Natural killer cell (primary cell): ENCODE data around the gene TSPYL6. TPM values are rescaled to one million over a fixed set of nuclear protein-coding genes. Genes with fewer than 3 reads are reported as not detected.

ENCODE experiments used
- ATAC-seq, 3 donors: fragments of 150-1000 bp in 2 of 3; fragments of 200-7000 bp in 1 of 3; cut with Tn5 transposase; 1 replicate in 1 of 3; 2 replicates in 2 of 3; pipeline ENCODE4 v1.10.0; 2021; ENCODE audit warnings: mild to moderate bottlenecking in 2 of 3, moderate library complexity in 2 of 3
- DNase-seq, 2 donors: peaks; one replicate each; pipeline versions ENCODE4 v3.0.0 to v3.0.0-alpha.2; 2013 to 2021; ENCODE audit warnings: mixed read lengths in 1 of 2
- H3K27ac ChIP-seq: one replicate; pipeline ENCODE4 v1.5.1; 2013; ENCODE audit warnings: mild to moderate bottlenecking, low read length
- H3K27me3 ChIP-seq: one replicate; pipeline ENCODE4 v1.6.1; 2013; ENCODE audit warnings: low read length; ENCODE audit not compliant: control insufficient read depth, insufficient read depth
- H3K36me3 ChIP-seq: one replicate; pipeline ENCODE4 v1.6.1; 2013; ENCODE audit warnings: low read length; ENCODE audit not compliant: control insufficient read depth, insufficient read depth
- H3K4me1 ChIP-seq: one replicate; pipeline ENCODE4 v1.6.1; 2013; ENCODE audit warnings: low read length; ENCODE audit not compliant: control insufficient read depth, insufficient read depth
- H3K4me3 ChIP-seq: one replicate; pipeline ENCODE4 v1.5.1; 2013; ENCODE audit warnings: low read length
- H3K9me3 ChIP-seq: one replicate; pipeline ENCODE4 v1.6.1; 2013; ENCODE audit warnings: low read length; ENCODE audit not compliant: control insufficient read depth, insufficient read depth
- H3K27ac Mint-ChIP-seq, 2 donors: one replicate each; pipeline ENCODE4 v1.8.0; 2022; ENCODE audit warnings: mild to moderate bottlenecking in 2 of 2, mixed read lengths in 2 of 2, moderate library complexity in 1 of 2
- H3K27me3 Mint-ChIP-seq, 2 donors: one replicate each; pipeline ENCODE4 v1.8.0; 2022; ENCODE audit warnings: low read depth in 2 of 2, mixed read lengths in 2 of 2
- H3K36me3 Mint-ChIP-seq: one replicate; pipeline ENCODE4 v1.8.0; 2022; ENCODE audit warnings: mixed read lengths
- H3K4me1 Mint-ChIP-seq, 2 donors: one replicate each; pipeline ENCODE4 v1.8.0; 2022; ENCODE audit warnings: mixed read lengths in 2 of 2
- H3K4me3 Mint-ChIP-seq: one replicate; pipeline ENCODE4 v1.8.0; 2022; ENCODE audit warnings: mild to moderate bottlenecking, moderate library complexity, mixed read lengths
- H3K9me3 Mint-ChIP-seq, 2 donors: one replicate each; pipeline ENCODE4 v1.8.0; 2022; ENCODE audit warnings: mixed read lengths in 2 of 2
- WGBS: methylation state at CpG from one replicate; pipeline ENCODE4 v1.1.7; 2013; ENCODE audit warnings: missing lambda C conversion rate; ENCODE audit not compliant: insufficient coverage; 5-methylcytosine and 5-hydroxymethylcytosine counted together
- intact Hi-C: fragments of 100-400 bp; cut with micrococcal nuclease; formaldehyde crosslinking; loops from one replicate; pipeline ENCODE4 v1.14.2; 2022
- total RNA-seq, 4 donors: library from RNA; stranded (reverse); fragments of 120-200 nt in 1 of 4; gene quantifications; one replicate each; pipeline versions ENCODE4 v1.2.3 to v1.2.4, GENCODE V29; 2013 to 2022
- TF ChIP-seq, protein P1 (sequence below): fragments of 200-600 bp; IDR thresholded peaks from one replicate; pipeline ENCODE4 v1.8.0; 2022; ENCODE audit warnings: antibody characterized with exemption

TSPYL6 gene
- total RNA-seq, 3 donors from 2014 or later (not counting 1 experiment from before 2014, with no cell fraction given): not detected

DNA sequence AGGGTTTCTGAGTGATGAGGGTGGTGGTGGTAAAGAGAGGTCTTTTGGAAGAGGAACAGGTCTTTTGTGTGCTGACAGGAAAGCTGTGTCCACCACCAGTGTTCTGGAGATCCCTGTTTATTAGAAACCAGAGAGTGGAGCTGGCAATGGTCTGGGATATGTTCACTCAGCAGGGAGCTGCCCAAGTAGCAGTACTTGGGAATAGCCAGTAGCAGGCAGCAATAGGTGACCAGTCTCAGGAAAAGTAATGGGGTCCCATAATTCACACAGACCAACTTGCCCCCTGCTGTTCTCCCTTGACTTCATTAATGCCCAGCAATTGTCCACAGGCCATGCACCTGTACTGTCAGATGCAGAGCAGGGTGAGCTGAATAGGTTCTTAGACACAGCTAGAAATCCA lies 1.8 kb downstream of the TSPYL6 start:
- H3K27me3 Mint-ChIP-seq: no peaks in the 10 kb centered on the region
- TF ChIP-seq, protein P1, sequence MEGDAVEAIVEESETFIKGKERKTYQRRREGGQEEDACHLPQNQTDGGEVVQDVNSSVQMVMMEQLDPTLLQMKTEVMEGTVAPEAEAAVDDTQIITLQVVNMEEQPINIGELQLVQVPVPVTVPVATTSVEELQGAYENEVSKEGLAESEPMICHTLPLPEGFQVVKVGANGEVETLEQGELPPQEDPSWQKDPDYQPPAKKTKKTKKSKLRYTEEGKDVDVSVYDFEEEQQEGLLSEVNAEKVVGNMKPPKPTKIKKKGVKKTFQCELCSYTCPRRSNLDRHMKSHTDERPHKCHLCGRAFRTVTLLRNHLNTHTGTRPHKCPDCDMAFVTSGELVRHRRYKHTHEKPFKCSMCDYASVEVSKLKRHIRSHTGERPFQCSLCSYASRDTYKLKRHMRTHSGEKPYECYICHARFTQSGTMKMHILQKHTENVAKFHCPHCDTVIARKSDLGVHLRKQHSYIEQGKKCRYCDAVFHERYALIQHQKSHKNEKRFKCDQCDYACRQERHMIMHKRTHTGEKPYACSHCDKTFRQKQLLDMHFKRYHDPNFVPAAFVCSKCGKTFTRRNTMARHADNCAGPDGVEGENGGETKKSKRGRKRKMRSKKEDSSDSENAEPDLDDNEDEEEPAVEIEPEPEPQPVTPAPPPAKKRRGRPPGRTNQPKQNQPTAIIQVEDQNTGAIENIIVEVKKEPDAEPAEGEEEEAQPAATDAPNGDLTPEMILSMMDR: no peak
- Histone ChIP-seq H3K4me3 (no peak overlapping the region), H3K36me3 (no peaks in the 10 kb centered on the region), H3K4me1 (no peaks in the 10 kb centered on the region), H3K27me3 (no peaks in the 10 kb centered on the region), H3K27ac (no peak overlapping the region), H3K9me3 (peaks cover 8% of the 10 kb centered on the region)
- ATAC-seq (no peak), DNase-seq (no peak)
- no peak overlapping the region for H3K27ac Mint-ChIP-seq
- no peaks in the 10 kb centered on the region for H3K36me3 Mint-ChIP-seq
- H3K9me3 Mint-ChIP-seq: no peaks in the 10 kb centered on the region
- intact Hi-C loops: no loop called here
- no peaks in the 10 kb centered on the region for H3K4me1 Mint-ChIP-seq
- no peak overlapping the region for H3K4me3 Mint-ChIP-seq

GRCh38 chr2:54249629-54250028 lies 6.4 kb downstream of the TSPYL6 start:
- TF ChIP-seq, protein P1: no peak
- H3K9me3 Mint-ChIP-seq: no peaks in the 10 kb centered on the region
- H3K27ac ChIP-seq: no peak overlapping the region
- peaks cover 11% of the 10 kb centered on the region for H3K36me3 Mint-ChIP-seq
- H3K4me1 Mint-ChIP-seq: no peaks in the 10 kb centered on the region
- no peak overlapping the region for H3K4me3 Mint-ChIP-seq
- intact Hi-C loops: no loop called here
- no peaks in the 10 kb centered on the region for H3K9me3 ChIP-seq
- DNase-seq: no peak
- peaks cover 0 to 2% of the 10 kb centered on the region in 2 donors for H3K27me3 Mint-ChIP-seq
- no peak overlapping the region for H3K4me3 ChIP-seq
- H3K27ac Mint-ChIP-seq: no peak overlapping the region
- ATAC-seq: no peak
- no peaks in the 10 kb centered on the region for H3K4me1 ChIP-seq
- no peaks in the 10 kb centered on the region for H3K36me3 ChIP-seq
- H3K27me3 ChIP-seq: no peaks in the 10 kb centered on the region

DNA sequence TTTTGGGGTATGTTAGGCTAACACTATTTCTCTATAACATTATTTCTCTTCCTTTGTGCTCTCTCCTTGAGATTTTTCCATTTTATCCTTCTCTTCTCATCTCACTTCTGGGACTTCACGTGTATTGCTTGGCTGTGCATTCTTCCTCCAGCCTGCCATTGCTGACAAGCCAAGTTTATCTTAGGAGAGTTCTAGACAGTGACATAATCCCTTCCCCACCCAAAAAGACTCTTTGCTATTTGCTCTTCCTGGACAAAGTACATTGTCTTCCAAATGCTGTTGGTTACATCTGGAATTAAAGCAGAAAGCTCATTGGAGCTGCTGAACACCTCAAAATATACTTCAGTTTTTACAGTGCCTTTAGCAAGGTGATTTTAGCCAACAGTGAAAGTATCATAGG lies 8.9 kb downstream of the TSPYL6 start:
- no peaks in the 10 kb centered on the region for H3K27me3 ChIP-seq
- Mint-ChIP-seq H3K4me3 (no peak overlapping the region), H3K36me3 (peaks cover 11% of the 10 kb centered on the region), H3K9me3 (no peaks in the 10 kb centered on the region), H3K27me3 (peaks cover 0 to 2% of the 10 kb centered on the region in 2 donors), H3K27ac (no peak overlapping the region), H3K4me1 (no peaks in the 10 kb centered on the region)
- H3K27ac ChIP-seq: no peak overlapping the region
- ATAC-seq (no peak), DNase-seq (no peak)
- no peaks in the 10 kb centered on the region for H3K36me3 ChIP-seq
- intact Hi-C loops: no loop called here
- no peaks in the 10 kb centered on the region for H3K4me1 ChIP-seq
- 87% methylated on average over 1 of the region's 1 CpG for WGBS
- TF ChIP-seq, protein P1: no peak
- no peak overlapping the region for H3K4me3 ChIP-seq
- no peaks in the 10 kb centered on the region for H3K9me3 ChIP-seq
